ENCODE data around the gene GALNT10. TPM values are rescaled to one million over a fixed set of nuclear protein-coding genes. Genes with fewer than 3 reads are reported as not detected.

GALNT10 gene
- total RNA-seq, 1 experiment from 2014 or later, result 27.8 TPM

DNA sequence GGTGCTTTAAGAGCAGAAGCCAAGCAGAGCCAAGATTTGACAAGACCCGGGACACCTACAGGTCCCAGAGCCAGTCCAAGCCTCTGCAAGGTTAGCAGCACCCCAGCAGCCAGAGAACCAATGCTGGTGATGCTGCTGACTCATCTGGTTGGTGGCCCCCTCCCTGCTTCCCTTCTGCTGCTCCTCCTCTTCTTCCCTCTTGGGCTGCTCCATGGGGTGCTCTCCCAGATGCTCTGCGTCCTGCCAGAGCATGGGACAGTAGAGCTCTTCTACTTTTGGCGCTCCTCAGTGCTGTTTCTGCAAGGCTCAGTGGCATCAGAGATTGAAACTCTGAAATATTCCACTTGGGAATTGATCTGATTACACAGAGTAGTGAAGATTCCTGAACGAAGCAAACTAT is 179.1 kb downstream of the GALNT10 start:
- H2AFZ ChIP-seq (ENCODE audit: low read depth, low read length, poor library complexity, severe bottlenecking), result no peak overlapping the region
- POLR2A ChIA-PET, result no interaction called here
- H3K27me3 ChIP-seq (ENCODE audit: insufficient read depth, low read length), result no peaks in the 10 kb centered on the region
- H4K20me1 ChIP-seq (ENCODE audit: insufficient read depth), result no peaks in the 10 kb centered on the region
- TF ChIP-seq EZH2phosphoT487 (IDR thresholded peaks at IDR 0.05; ENCODE audit: borderline replicate concordance) (no peak), SP1 (IDR thresholded peaks at IDR 0.05; ENCODE audit: low read depth) (no peak), JUND (IDR thresholded peaks at IDR 0.05) (no peak), EGR1 (IDR thresholded peaks at IDR 0.05; ENCODE audit: low read depth) (no peak), ZNF274 (IDR thresholded peaks at IDR 0.05; ENCODE audit: low read depth, low read length) (no peak), CBX3 (IDR thresholded peaks at IDR 0.05; ENCODE audit: low read depth) (no peak), RAD21 (IDR thresholded peaks at IDR 0.05; ENCODE audit: low read depth) (no peak), ZFX (IDR thresholded peaks at IDR 0.05) (no peak), CEBPB (IDR thresholded peaks at IDR 0.05; ENCODE audit: low read depth) (no peak), ELF1 (IDR thresholded peaks at IDR 0.05; ENCODE audit: borderline replicate concordance, low read depth) (no peak)
- TF ChIP-seq, protein P1, sequence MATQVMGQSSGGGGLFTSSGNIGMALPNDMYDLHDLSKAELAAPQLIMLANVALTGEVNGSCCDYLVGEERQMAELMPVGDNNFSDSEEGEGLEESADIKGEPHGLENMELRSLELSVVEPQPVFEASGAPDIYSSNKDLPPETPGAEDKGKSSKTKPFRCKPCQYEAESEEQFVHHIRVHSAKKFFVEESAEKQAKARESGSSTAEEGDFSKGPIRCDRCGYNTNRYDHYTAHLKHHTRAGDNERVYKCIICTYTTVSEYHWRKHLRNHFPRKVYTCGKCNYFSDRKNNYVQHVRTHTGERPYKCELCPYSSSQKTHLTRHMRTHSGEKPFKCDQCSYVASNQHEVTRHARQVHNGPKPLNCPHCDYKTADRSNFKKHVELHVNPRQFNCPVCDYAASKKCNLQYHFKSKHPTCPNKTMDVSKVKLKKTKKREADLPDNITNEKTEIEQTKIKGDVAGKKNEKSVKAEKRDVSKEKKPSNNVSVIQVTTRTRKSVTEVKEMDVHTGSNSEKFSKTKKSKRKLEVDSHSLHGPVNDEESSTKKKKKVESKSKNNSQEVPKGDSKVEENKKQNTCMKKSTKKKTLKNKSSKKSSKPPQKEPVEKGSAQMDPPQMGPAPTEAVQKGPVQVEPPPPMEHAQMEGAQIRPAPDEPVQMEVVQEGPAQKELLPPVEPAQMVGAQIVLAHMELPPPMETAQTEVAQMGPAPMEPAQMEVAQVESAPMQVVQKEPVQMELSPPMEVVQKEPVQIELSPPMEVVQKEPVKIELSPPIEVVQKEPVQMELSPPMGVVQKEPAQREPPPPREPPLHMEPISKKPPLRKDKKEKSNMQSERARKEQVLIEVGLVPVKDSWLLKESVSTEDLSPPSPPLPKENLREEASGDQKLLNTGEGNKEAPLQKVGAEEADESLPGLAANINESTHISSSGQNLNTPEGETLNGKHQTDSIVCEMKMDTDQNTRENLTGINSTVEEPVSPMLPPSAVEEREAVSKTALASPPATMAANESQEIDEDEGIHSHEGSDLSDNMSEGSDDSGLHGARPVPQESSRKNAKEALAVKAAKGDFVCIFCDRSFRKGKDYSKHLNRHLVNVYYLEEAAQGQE (IDR thresholded peaks at IDR 0.05; ENCODE audit: low read depth), result no peak
- H3K4me3 ChIP-seq (replicated peaks in 1 of 2; ENCODE audit: low read depth in 1 of 2, low read length in 2 of 2), result peak overlapping the region in 1 of 2 experiments; percentile 14; a peak in 1 of 4 replicates
- H3K27ac ChIP-seq (ENCODE audit: low read depth, low read length), result peak overlapping the region; percentile 52; the same call in 1 of the 2 replicates
- BruUV-seq (replicated peaks), result no TSS peak
- H3K4me2 ChIP-seq (ENCODE audit: low read length), result peak overlapping the region; percentile 68
- H3K36me3 ChIP-seq (ENCODE audit: control insufficient read depth in 1 of 2, insufficient read depth in 2 of 2, low read length in 2 of 2), result no peaks in the 10 kb centered on the region
- intact Hi-C loops (cut with micrococcal nuclease), result no loop called here
- H3K79me2 ChIP-seq (ENCODE audit: insufficient read depth, low read length), result no peaks in the 10 kb centered on the region
- DNase-seq (ENCODE audit: low read depth, low spot score) (no peak), ATAC-seq (peak; percentile 37)
- peak overlapping the region; percentile 31; the same call in 1 of the 2 replicates for H3K9ac ChIP-seq (ENCODE audit: low read length)
- H3K9me3 ChIP-seq (ENCODE audit: control insufficient read depth in 1 of 2, insufficient read depth in 1 of 2, low read depth in 1 of 2, low read length in 2 of 2), result no peaks in the 10 kb centered on the region
- RAD21 ChIA-PET (ENCODE audit: low non-redundant PET in 1 of 2, low total read pairs in 2 of 2, uncharacterized antibody in 2 of 2, unreplicated experiment in 2 of 2), result no interaction called here
- H3K4me1 ChIP-seq (ENCODE audit: control insufficient read depth in 1 of 2, insufficient read depth in 2 of 2, low read length in 2 of 2), result peaks cover 54 to 70% of the 10 kb centered on the region in 2 experiments
- CTCF ChIA-PET, result no interaction called here
- no peaks in the 10 kb centered on the region for H3K9me2 ChIP-seq (ENCODE audit: insufficient read depth)

Measured in HCT116 (cell line).